K562 (cell line): Measurements from ENCODE around the gene CD99L2. TPM values are rescaled to one million over a fixed set of nuclear protein-coding genes. Genes with fewer than 3 reads are reported as not detected.

ENCODE experiments used
- ATAC-seq: fragments of 200-7000 bp; cut with Tn5 transposase; 3 replicates; pipeline ENCODE4 v1.9.1; 2020; ENCODE audit warnings: moderate library complexity
- BruUV-seq: library from RNA; stranded (reverse); fragments of 400-500 nt; replicated peaks from 2 replicates; lab custom pipeline; 2021; lab: Mats Ljungman, UMichigan
- CTCF ChIA-PET: fragments of 300-600 bp; formaldehyde crosslinking; extraction: SDS; loops from one replicate; lab custom pipeline; 2021; ENCODE audit warnings: low intra/inter-chr PET ratio; lab: Yijun Ruan, JAX
- POLR2A ChIA-PET: fragments of 300-600, 350-650 bp; sonication (Branson Sonifier 250); formaldehyde crosslinking; extraction: SDS; loops from one replicate; lab custom pipeline; 2021; ENCODE audit warnings: antibody characterized with exemption, inconsistent platforms; lab: Yijun Ruan, JAX
- DNase-seq, 4 experiments: peaks; one replicate each; pipeline versions ENCODE4 v3.0.0 to v3.0.0-alpha.2; 2011 to 2018; ENCODE audit warnings: low spot score in 3 of 4, mixed read lengths in 3 of 4; ENCODE audit errors: extremely low read depth in 1 of 4
- FAIRE-seq: peaks from 2 replicates; lab custom pipeline; 2011; peaks lifted over from hg19 to GRCh38; lab: Jason Lieb, UNC
- H2AFZ ChIP-seq: 2 replicates; pipeline ENCODE4 v1.6.0; 2011; ENCODE audit warnings: low read depth, low read length, control low read depth, inconsistent platforms
- H3K27ac ChIP-seq: fragments of 200-600 bp; 3 replicates; pipeline ENCODE4 v1.8.0; 2011; ENCODE audit warnings: low read depth, mild to moderate bottlenecking, control low read depth, inconsistent platforms, low read length, moderate library complexity, mixed read lengths; ENCODE audit errors: extremely low read depth
- H3K27me3 ChIP-seq, 2 experiments: fragments of 300-600 bp in 1 of 2; 2 replicates in 1 of 2; 3 replicates in 1 of 2; pipeline versions ENCODE4 v1.6.0 to v1.8.0; 2011; ENCODE audit warnings: inconsistent platforms in 2 of 2, low read length in 2 of 2, mild to moderate bottlenecking in 1 of 2, mixed read lengths in 1 of 2, moderate library complexity in 1 of 2; ENCODE audit not compliant: control insufficient read depth in 2 of 2, insufficient read depth in 2 of 2
- H3K36me3 ChIP-seq: fragments of 300-600 bp; 3 replicates; pipeline ENCODE4 v1.8.0; 2011; ENCODE audit warnings: mild to moderate bottlenecking, low read length, inconsistent platforms; ENCODE audit not compliant: control insufficient read depth, insufficient read depth
- H3K4me1 ChIP-seq, 2 experiments: fragments of 200-600 bp in 1 of 2; replicated peaks in 1 of 2; 2 replicates in 1 of 2; 3 replicates in 1 of 2; pipeline versions ENCODE4 v1.5.1 to v1.8.0; 2011; ENCODE audit warnings: inconsistent platforms in 2 of 2, low read length in 2 of 2, mild to moderate bottlenecking in 1 of 2, mixed read lengths in 1 of 2, moderate library complexity in 1 of 2; ENCODE audit not compliant: control insufficient read depth in 2 of 2, insufficient read depth in 2 of 2
- H3K4me2 ChIP-seq: 2 replicates; pipeline ENCODE4 v1.6.1; 2011; ENCODE audit warnings: low read length, control low read depth, inconsistent platforms, mixed read lengths; ENCODE audit not compliant: insufficient read depth
- H3K4me3 ChIP-seq: fragments of 200-600 bp; sonication (generic), shearing (Covaris generic); 2 replicates; pipeline ENCODE4 v1.5.1; 2016; ENCODE audit warnings: control low read depth, inconsistent platforms
- H3K79me2 ChIP-seq: fragments of 200-600 bp; 3 replicates; pipeline ENCODE4 v1.8.0; 2011; ENCODE audit warnings: low read length, inconsistent platforms; ENCODE audit not compliant: control insufficient read depth, insufficient read depth
- H3K9ac ChIP-seq, 2 experiments: 2 replicates each; pipeline versions ENCODE4 v1.6.0 to v1.6.1; 2011; ENCODE audit warnings: low read depth in 2 of 2, low read length in 2 of 2, control low read depth in 1 of 2, inconsistent platforms in 1 of 2, mild to moderate bottlenecking in 1 of 2, mixed read lengths in 1 of 2; ENCODE audit not compliant: insufficient read depth in 1 of 2
- H3K9me1 ChIP-seq: one replicate; pipeline ENCODE4 v1.6.0; 2011; ENCODE audit warnings: inconsistent platforms, mild to moderate bottlenecking, low read length, moderate library complexity; ENCODE audit not compliant: control insufficient read depth, insufficient read depth
- H3K9me3 ChIP-seq: replicated peaks from 2 replicates; pipeline ENCODE4 v1.5.1; 2011; ENCODE audit warnings: low read depth, low read length, inconsistent platforms; ENCODE audit not compliant: control insufficient read depth, insufficient read depth
- H4K20me1 ChIP-seq: replicated peaks from 2 replicates; pipeline ENCODE4 v1.6.1; 2011; ENCODE audit warnings: low read length, inconsistent platforms, mixed read lengths; ENCODE audit not compliant: control insufficient read depth, insufficient read depth
- CEBPB ChIP-seq: fragments of 450-650 bp; IDR thresholded peaks from 2 replicates; pipeline ENCODE4 v1.6.1; 2016; ENCODE audit warnings: missing genetic modification characterization, missing compliant biosample characterization
- ESRRB ChIP-seq: fragments of 250-450 bp; sonication (Bioruptor Pico); IDR thresholded peaks from 2 replicates; pipeline ENCODE4 v1.5.0; 2020; ENCODE audit warnings: mild to moderate bottlenecking, moderate library complexity, borderline replicate concordance
- FUS ChIP-seq: fragments of 200-400 bp; formaldehyde crosslinking; optimal IDR thresholded peaks from 2 replicates; pipeline ENCODE3; 2017; ENCODE audit warnings: low read depth, low read length
- HNRNPK ChIP-seq: fragments of 200-400 bp; formaldehyde crosslinking; IDR thresholded peaks from one replicate; pipeline ENCODE4 v1.6.1; 2018; ENCODE audit warnings: mild to moderate bottlenecking, low read depth, low read length; ENCODE audit not compliant: poor library complexity, severe bottlenecking
- MAX ChIP-seq: sonication (generic); formaldehyde crosslinking; IDR thresholded peaks from 2 replicates; pipeline ENCODE4 v1.9.0; 2022; ENCODE audit warnings: mild to moderate bottlenecking, missing genetic modification reagents
- MCM3 ChIP-seq: fragments of 450-650 bp; IDR thresholded peaks from 2 replicates; pipeline ENCODE4 v1.6.1; 2016
- NFYB ChIP-seq: IDR thresholded peaks from 2 replicates; pipeline ENCODE4 v1.6.1; 2011; ENCODE audit warnings: mild to moderate bottlenecking, moderate library complexity; ENCODE audit not compliant: insufficient read length; ENCODE audit errors: extremely low read depth
- PRMT5 ChIP-seq: sonication (generic); formaldehyde crosslinking; IDR thresholded peaks from 2 replicates; pipeline ENCODE4 v1.5.0; 2020; ENCODE audit warnings: missing genetic modification reagents
- SMARCE1 ChIP-seq: fragments of 450-650 bp; IDR thresholded peaks from 2 replicates; pipeline ENCODE4 v1.7.1; 2016; ENCODE audit warnings: mild to moderate bottlenecking
- TCF7 ChIP-seq: sonication (generic); IDR thresholded peaks from 2 replicates; pipeline ENCODE4 v1.6.1; 2016; ENCODE audit warnings: antibody characterized with exemption, borderline replicate concordance
- TOE1 ChIP-seq, 2 experiments: fragments of 450-650 bp in 1 of 2; sonication (generic) in 1 of 2; formaldehyde crosslinking in 1 of 2; IDR thresholded peaks; 2 replicates each; pipeline versions ENCODE4 v1.7.1 to v1.8.0; 2016 to 2022; ENCODE audit warnings: borderline replicate concordance in 2 of 2, mild to moderate bottlenecking in 2 of 2, antibody characterized with exemption in 1 of 2, inconsistent platforms in 1 of 2, low read depth in 1 of 2, missing genetic modification reagents in 1 of 2, moderate library complexity in 1 of 2
- ZNF175 ChIP-seq: fragments of 200-800 bp; sonication (Bioruptor generic); IDR thresholded peaks from 2 replicates; pipeline ENCODE4 v1.6.1; 2016; ENCODE audit warnings: low read depth, mild to moderate bottlenecking, missing genetic modification characterization, missing compliant biosample characterization
- ZNF224 ChIP-seq: sonication (generic); formaldehyde crosslinking; IDR thresholded peaks from 2 replicates; pipeline ENCODE4 v1.8.0; 2022; ENCODE audit warnings: mild to moderate bottlenecking, missing genetic modification reagents
- ZNF280A ChIP-seq: fragments of 450-650 bp; IDR thresholded peaks from 2 replicates; pipeline ENCODE4 v1.6.1; 2018; ENCODE audit warnings: mild to moderate bottlenecking, low read depth; ENCODE audit not compliant: partially characterized antibody
- ZNF280B ChIP-seq: fragments of 250-450 bp; sonication (Bioruptor Pico); IDR thresholded peaks from 2 replicates; pipeline ENCODE4 v1.5.1; 2021; ENCODE audit warnings: mild to moderate bottlenecking
- ZNF76 ChIP-seq: fragments of 250-450 bp; sonication (Bioruptor Pico); IDR thresholded peaks from 2 replicates; pipeline ENCODE4 v1.4.0; 2020; ENCODE audit warnings: mild to moderate bottlenecking, moderate library complexity, borderline replicate concordance
- WGBS: fragments of 100-300 bp; shearing (Covaris generic); methylation state at CpG from one replicate; pipeline ENCODE4 v1.1.6; 2016; ENCODE audit warnings: low coverage, mixed read lengths; ENCODE audit not compliant: insufficient coverage; ENCODE audit errors: missing lambda C conversion rate; 5-methylcytosine and 5-hydroxymethylcytosine counted together
- in situ Hi-C: fragments of 300-500 bp; cut with MboI; formaldehyde crosslinking; loops from 4 replicates; pipeline ENCODE4 v1.15.0; 2018; ENCODE audit warnings: inconsistent platforms, mixed read lengths
- intact Hi-C: fragments of 100-400 bp; cut with micrococcal nuclease; formaldehyde crosslinking; loops from 2 replicates; pipeline ENCODE4 v1.14.2; 2022
- polyA plus RNA-seq, 8 experiments: library from polyadenylated mRNA; depleted of rRNA in 4 of 8; stranded (reverse) in 5 of 8; unstranded in 3 of 8; fragments of >200 nt; fragmentation: Nextera tagmentation in 2 of 8; fragmentation: Illumina TruSeq in 1 of 8; extraction: Ambion mirVana in 2 of 8; extraction: Trizol in 1 of 8; gene quantifications; 2 replicates each; pipeline versions ENCODE4 v1.2.1 to v1.2.3, GENCODE V29; 2011 to 2014; ENCODE audit warnings: inconsistent platforms in 1 of 8, missing spikeins in 1 of 8
- total RNA-seq, 7 experiments: library from RNA; depleted of rRNA in 6 of 7; stranded (reverse); fragments of >200 nt in 6 of 7; fragmentation: Illumina TruSeq in 2 of 7; extraction: Trizol in 2 of 7; gene quantifications; 2 replicates each; pipeline versions ENCODE4 v1.2.1 to v1.2.3, GENCODE V29; 2011 to 2021; ENCODE audit warnings: low replicate concordance in 1 of 7

Gene CD99L2
- total and polyA plus RNA-seq, 9 of the 15 experiments (the other 6 are each of a cell fraction or from before 2014, with no cell fraction given) = 0.76 to 19.0 (median 11.9) TPM

- WGBS = 83% methylated on average over 8 of the region's 17 CpGs
- in situ Hi-C loops = loop anchor here (10.0 to 25.0 kb wide), 2 partner anchors 314 to 917 kb away; partner anchors contain the start of gene PRRG3
- TF ChIP-seq ZNF224 (no peak), HNRNPK (no peak), FUS (no peak), ZNF76 (CRISPR knock-in tag) (no peak), NFYB (no peak), TCF7 (no peak), MCM3 (no peak), TOE1 (IDR thresholded peaks at IDR 0.05; ENCODE audit: borderline replicate concordance) (no peak), TOE1 (CRISPR knock-in tag; IDR thresholded peaks at IDR 0.05; ENCODE audit: borderline replicate concordance, low read depth) (no peak), ZNF280B (no peak), PRMT5 (CRISPR knock-in tag) (no peak), CEBPB (tag) (no peak), ESRRB (no peak), MAX (CRISPR knock-in tag) (no peak), SMARCE1 (no peak), ZNF280A (no peak), ZNF175 (CRISPR knock-in tag) (no peak)
Observed at GRCh38 chrX:150770623-150771022, 127.8 kb downstream of the CD99L2 start.

More at GRCh38 chrX:150770623-150771022, 127.8 kb downstream of the CD99L2 start:
- Histone ChIP-seq H3K4me3 (no peak overlapping the region), H3K36me3 (no peaks in the 10 kb centered on the region), H4K20me1 (no peaks in the 10 kb centered on the region), H3K9me1 (no peaks in the 10 kb centered on the region), H3K9me3 (no peaks in the 10 kb centered on the region), H3K9ac (no peak overlapping the region), H2AFZ (no peak overlapping the region), H3K4me2 (no peak overlapping the region), H3K79me2 (no peaks in the 10 kb centered on the region), H3K27me3 (no peaks in the 10 kb centered on the region), H3K27ac (no peak overlapping the region), H3K4me1 (peaks cover 16 to 22% of the 10 kb centered on the region in 2 experiments; a peak in 4 of 5 replicates)
- ATAC-seq = no peak
- ChIA-PET CTCF (no interaction called here), POLR2A (no interaction called here)
- no TSS peak for BruUV-seq
- no peak for DNase-seq
- no peak for FAIRE-seq
- intact Hi-C loops = loop anchor here (10.0 kb wide), 1 partner anchor 914 kb away; no protein-coding TSS in a partner anchor
